ENCODE measurements around the gene SZT2. TPM values are rescaled to one million over a fixed set of nuclear protein-coding genes. Genes with fewer than 3 reads are reported as not detected.

Gene SZT2
- total and polyA plus RNA-seq, 2 of the 13 experiments (the other 11 are each of a cell fraction or from before 2014, with no cell fraction given): 8.0 to 8.8 TPM

GRCh38 chr1:43367026-43367903 is 22.4 kb upstream of the SZT2 start (continued):
- TF ChIP-seq, protein P1, sequence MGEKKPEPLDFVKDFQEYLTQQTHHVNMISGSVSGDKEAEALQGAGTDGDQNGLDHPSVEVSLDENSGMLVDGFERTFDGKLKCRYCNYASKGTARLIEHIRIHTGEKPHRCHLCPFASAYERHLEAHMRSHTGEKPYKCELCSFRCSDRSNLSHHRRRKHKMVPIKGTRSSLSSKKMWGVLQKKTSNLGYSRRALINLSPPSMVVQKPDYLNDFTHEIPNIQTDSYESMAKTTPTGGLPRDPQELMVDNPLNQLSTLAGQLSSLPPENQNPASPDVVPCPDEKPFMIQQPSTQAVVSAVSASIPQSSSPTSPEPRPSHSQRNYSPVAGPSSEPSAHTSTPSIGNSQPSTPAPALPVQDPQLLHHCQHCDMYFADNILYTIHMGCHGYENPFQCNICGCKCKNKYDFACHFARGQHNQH (CRISPR knock-in tag; IDR thresholded peaks at IDR 0.05): no peak
- TF ChIP-seq TGIF2 (CRISPR knock-in tag; IDR thresholded peaks at IDR 0.05) (no peak), ZNF143 (CRISPR knock-in tag; IDR thresholded peaks at IDR 0.05) (no peak), NPAS2 (CRISPR knock-in tag; IDR thresholded peaks at IDR 0.05; ENCODE audit: borderline replicate concordance) (no peak), ZNF780A (CRISPR knock-in tag; IDR thresholded peaks at IDR 0.05) (no peak), JARID2 (CRISPR knock-in tag; IDR thresholded peaks at IDR 0.05; ENCODE audit: insufficient replicate concordance) (no peak), ZNF333 (CRISPR knock-in tag; IDR thresholded peaks at IDR 0.05; ENCODE audit: borderline replicate concordance) (no peak), TSC22D2 (CRISPR knock-in tag; IDR thresholded peaks at IDR 0.05; ENCODE audit: borderline replicate concordance) (no peak), ZNF468 (CRISPR knock-in tag; IDR thresholded peaks at IDR 0.05) (no peak), ATAD3A (CRISPR knock-in tag; IDR thresholded peaks at IDR 0.05) (no peak), CREM (IDR thresholded peaks at IDR 0.05) (no peak), CREM (CRISPR knock-in tag; IDR thresholded peaks at IDR 0.05) (no peak), GABPB1 (CRISPR knock-in tag; IDR thresholded peaks at IDR 0.05) (no peak; the same call in 1 of the 2 replicates), JUN (CRISPR knock-in tag; IDR thresholded peaks at IDR 0.05) (0 out of 2 replicates have a peak, but pooled peaks have one; percentile 4), ZBTB1 (CRISPR knock-in tag; IDR thresholded peaks at IDR 0.05; ENCODE audit: borderline replicate concordance) (no peak), HOXD1 (CRISPR knock-in tag; IDR thresholded peaks at IDR 0.05) (0 out of 2 replicates have a peak, but pooled peaks have one; percentile 34), TFAP4 (IDR thresholded peaks at IDR 0.05; ENCODE audit: borderline replicate concordance, low read depth) (no peak), EED (CRISPR knock-in tag; IDR thresholded peaks at IDR 0.05) (0 out of 2 replicates have a peak, but pooled peaks have one; percentile 25), RBFOX2 (IDR thresholded peaks at IDR 0.05; ENCODE audit: low read depth, low read length) (peak; percentile 56; the same call in 1 of the 2 replicates), NRL (CRISPR knock-in tag; IDR thresholded peaks at IDR 0.05; ENCODE audit: borderline replicate concordance) (0 out of 2 replicates have a peak, but pooled peaks have one; percentile 22), ZNF263 (CRISPR knock-in tag; IDR thresholded peaks at IDR 0.05) (peak; percentile 22; the same call in 1 of the 2 replicates), ZNF547 (CRISPR knock-in tag; IDR thresholded peaks at IDR 0.05) (no peak)
- TF ChIP-seq, protein P2, sequence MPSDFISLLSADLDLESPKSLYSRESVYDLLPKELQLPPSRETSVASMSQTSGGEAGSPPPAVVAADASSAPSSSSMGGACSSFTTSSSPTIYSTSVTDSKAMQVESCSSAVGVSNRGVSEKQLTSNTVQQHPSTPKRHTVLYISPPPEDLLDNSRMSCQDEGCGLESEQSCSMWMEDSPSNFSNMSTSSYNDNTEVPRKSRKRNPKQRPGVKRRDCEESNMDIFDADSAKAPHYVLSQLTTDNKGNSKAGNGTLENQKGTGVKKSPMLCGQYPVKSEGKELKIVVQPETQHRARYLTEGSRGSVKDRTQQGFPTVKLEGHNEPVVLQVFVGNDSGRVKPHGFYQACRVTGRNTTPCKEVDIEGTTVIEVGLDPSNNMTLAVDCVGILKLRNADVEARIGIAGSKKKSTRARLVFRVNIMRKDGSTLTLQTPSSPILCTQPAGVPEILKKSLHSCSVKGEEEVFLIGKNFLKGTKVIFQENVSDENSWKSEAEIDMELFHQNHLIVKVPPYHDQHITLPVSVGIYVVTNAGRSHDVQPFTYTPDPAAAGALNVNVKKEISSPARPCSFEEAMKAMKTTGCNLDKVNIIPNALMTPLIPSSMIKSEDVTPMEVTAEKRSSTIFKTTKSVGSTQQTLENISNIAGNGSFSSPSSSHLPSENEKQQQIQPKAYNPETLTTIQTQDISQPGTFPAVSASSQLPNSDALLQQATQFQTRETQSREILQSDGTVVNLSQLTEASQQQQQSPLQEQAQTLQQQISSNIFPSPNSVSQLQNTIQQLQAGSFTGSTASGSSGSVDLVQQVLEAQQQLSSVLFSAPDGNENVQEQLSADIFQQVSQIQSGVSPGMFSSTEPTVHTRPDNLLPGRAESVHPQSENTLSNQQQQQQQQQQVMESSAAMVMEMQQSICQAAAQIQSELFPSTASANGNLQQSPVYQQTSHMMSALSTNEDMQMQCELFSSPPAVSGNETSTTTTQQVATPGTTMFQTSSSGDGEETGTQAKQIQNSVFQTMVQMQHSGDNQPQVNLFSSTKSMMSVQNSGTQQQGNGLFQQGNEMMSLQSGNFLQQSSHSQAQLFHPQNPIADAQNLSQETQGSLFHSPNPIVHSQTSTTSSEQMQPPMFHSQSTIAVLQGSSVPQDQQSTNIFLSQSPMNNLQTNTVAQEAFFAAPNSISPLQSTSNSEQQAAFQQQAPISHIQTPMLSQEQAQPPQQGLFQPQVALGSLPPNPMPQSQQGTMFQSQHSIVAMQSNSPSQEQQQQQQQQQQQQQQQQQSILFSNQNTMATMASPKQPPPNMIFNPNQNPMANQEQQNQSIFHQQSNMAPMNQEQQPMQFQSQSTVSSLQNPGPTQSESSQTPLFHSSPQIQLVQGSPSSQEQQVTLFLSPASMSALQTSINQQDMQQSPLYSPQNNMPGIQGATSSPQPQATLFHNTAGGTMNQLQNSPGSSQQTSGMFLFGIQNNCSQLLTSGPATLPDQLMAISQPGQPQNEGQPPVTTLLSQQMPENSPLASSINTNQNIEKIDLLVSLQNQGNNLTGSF (CRISPR knock-in tag; IDR thresholded peaks at IDR 0.05): 0 out of 2 replicates have a peak, but pooled peaks have one; percentile 38
